Activated CD4-positive, CD25-positive, alpha-beta regulatory T cell (primary cell): Measurements from ENCODE around the gene CD164L2.

Experiments
- DNase-seq, 4 experiments: peaks; one replicate each; lab custom pipeline; 2025; lab: John Stamatoyannopoulos, UW

Gene CD164L2

DNA sequence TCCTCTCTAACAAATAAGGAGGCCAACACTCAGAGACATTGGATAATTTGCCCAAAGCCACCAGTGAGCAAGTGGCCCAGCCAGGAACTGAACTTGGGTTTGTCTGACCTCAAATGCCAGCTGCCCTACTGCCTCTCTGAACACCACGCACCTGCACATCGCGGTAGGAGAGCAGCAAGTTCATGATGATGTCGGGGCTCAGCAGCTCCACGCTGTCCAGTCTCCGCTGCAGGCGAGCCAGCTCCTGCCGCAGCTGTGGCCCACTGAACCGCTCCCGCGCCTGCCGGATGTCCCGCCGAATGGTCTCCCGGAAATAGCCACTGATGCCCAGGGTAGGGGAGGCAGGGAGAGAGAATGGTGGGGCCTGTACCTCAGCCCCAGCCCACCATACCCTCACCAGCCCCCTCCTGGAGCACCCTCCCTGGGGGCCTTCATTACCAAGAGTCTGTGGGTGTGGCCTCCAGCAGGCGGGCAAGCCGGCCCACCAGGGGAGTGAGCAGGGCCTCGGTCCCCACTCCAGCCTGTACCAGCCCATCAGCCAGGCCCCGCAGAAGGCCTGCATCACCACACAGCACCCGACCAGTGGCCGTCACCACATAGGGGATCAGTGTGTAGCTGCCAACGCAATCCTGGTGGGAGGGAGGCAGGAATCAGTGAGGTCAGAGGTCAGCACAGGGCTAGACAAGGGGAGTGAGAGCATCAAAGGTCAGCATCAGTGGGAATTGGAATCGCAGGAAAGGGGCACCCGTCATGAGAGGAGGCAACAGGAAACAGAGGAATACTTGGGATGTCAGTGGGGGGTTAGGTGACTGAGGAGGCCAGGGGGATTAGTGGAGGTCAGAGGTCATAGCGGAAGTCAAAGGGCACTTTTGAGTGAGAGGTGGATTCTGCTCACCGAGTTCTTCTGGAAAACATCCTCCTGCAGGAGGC is 19.1 kb downstream of the CD164L2 start:
- DNase-seq = no peak

DNA sequence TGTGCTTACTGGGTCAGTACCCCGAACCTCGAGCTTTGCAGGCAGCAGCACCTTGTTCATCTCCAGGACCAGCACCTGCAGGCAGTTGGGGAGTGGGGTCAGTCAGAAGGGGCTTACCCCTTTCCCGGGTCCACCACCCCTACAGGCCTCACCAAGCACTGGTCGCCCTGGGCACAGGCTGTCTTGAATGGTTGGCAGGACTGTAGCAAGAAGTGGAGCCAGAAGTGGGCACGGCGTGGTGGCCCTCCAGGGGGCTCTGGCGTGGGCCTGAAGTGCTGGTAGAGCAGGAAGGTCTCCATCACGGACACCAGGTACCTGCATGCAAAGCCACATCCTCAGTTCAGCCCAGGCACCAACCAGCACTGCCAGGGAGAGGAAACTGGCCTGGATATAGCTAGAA is 21.6 kb downstream of the CD164L2 start:
- no peak for DNase-seq

- no peak for DNase-seq
Observed at GRCh38 chr1:27361044-27361402, 22.1 kb downstream of the CD164L2 start.

- peak in 1 of 4 experiments; percentile 40 for DNase-seq
Observed at GRCh38 chr1:27360159-27361043, 22.7 kb downstream of the CD164L2 start.

DNA sequence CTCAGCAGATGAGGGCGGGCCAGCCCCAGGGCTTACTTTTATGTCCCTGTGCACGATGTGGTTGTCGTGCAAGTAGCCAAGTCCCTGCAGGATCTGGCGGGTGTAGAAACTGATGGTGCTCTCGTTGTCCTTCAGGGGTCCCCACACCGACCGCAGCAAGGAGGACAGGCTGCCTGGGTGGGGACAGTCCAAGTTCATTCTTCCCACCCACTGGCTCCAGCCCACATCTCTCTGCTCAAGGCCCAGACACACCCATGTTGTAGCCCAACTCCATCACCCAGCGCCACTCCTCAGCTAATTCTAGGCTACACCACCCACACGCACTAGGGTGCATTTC is 23.3 kb downstream of the CD164L2 start:
- no peak for DNase-seq

GRCh38 chr1:27358928-27359313 is 24.2 kb downstream of the CD164L2 start:
- no peak for DNase-seq

- no peak for DNase-seq
Observed at GRCh38 chr1:27358038-27358927, 24.9 kb downstream of the CD164L2 start.

GRCh38 chr1:27357281-27358037 is 25.7 kb downstream of the CD164L2 start:
- DNase-seq = peak; percentile 46 to 66 (median 56)

DNA sequence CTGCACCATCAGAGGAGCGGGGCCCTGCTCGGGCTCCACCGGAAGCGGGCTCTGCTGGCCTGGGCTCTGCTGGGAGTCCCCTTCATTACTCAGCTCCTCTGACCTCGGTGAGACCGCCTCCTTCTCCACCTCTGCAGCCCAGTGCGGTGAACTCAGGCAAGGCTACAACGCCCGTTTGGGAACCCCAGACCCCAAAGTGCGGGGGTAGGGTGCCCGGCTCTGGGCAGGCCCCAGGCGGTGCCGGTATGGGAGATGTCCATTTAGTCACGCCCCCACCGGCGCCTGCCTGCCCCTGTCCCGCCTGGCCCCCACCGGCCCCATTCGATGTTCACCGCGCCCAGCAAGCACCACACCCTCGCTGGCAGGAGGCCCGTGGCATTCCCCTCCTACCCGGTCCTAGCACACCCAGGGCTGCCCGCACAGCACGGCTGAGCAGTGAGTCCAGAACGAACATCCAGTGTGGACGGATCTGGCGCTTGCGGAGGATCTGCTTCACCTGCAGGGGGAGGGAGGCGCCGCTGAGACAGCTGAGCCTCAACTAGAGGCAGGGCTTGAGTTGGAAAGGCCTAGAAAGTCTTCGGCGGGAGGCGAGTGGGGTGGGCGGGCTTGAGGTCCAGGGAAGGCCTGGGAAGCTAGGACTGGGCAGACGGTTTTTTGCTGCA is 26.4 kb downstream of the CD164L2 start:
- DNase-seq = peak in 3 of 4 experiments; percentile 25 to 28 (median 28)

DNA sequence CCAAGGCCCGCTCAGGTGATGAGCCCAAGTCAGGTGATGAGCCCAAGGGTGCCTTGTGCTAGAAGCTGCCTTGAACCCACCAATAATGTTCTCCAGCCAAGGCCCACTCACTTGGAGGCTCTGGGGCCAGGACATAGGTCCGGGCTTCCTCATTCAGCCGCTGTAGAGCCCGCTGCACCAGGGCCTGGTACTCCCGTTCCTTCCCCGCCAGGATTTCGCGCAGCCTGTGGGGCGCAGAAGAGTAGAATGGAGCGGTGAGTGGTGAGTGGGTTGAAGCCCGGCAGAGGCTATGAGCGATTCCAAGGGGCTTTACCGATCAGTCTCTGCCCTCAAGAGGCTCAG is 26.9 kb downstream of the CD164L2 start:
- DNase-seq = no peak

GRCh38 chr1:27355683-27356082 is 27.4 kb downstream of the CD164L2 start:
- no peak for DNase-seq

DNA sequence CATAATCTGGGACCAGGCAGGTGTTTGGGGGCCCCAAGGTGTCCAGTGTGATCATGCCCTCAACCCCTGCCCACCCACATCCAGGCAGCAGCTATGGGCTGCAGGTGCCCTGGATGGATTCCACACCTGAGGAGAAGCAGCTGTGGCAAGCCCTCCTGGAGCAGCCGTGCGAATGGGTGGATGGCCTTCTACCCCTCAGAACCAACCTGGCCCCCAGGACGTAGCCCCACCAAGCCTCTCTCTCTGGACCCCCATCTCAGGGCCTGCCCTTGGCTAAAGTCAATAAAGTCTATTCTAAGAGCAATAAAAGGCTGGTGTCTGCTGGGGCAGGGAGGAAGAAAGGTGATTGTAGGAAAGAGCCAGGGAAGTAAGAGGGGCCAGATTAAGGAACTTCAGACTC is 29.5 kb downstream of the CD164L2 start:
- DNase-seq = no peak

DNA sequence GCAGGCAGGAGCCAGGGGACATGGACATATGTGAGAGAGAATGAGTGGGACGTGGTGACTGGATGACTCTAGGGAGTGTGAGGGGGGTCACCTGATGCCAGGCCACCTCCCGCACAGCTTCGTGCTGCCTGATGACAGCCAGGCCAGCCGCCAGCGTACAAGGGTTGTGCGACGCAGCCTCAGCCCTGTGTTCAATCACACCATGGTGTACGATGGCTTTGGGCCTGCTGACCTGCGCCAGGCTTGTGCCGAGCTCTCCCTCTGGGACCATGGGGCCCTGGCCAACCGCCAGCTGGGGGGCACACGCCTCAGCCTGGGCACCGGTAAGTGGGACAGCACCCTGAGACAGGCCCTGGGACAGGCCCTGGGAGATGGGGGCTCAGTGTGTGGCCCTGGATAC is 30.0 kb downstream of the CD164L2 start:
- no peak for DNase-seq

DNA sequence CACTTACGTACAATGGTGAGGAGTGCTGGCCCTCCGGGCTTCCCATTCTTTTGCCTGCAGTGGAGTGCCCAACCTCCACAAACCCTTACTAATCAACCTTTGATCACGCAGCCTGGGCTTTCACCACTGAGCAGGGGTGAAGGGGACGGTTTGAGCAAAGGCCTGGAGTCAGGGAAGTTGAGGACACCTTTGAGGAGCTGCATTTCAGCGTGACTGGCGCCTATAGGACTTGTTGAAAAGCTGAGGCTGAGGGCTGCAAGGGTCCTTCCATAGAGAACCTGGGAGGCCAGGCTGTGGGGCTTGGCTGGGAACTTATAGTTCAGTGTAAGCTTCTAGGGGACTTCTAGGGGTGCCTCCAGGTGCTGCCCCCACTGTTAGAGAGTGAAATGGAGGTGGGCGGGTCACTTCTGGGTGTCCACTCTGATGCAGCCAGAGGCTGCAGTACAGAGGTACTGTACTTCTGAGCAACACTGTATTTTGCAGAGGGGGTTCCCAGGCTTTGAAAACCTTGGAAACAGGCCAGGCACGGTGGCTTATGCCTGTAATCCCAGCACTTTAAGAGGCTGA is 31.5 kb downstream of the CD164L2 start:
- DNase-seq = no peak

DNA sequence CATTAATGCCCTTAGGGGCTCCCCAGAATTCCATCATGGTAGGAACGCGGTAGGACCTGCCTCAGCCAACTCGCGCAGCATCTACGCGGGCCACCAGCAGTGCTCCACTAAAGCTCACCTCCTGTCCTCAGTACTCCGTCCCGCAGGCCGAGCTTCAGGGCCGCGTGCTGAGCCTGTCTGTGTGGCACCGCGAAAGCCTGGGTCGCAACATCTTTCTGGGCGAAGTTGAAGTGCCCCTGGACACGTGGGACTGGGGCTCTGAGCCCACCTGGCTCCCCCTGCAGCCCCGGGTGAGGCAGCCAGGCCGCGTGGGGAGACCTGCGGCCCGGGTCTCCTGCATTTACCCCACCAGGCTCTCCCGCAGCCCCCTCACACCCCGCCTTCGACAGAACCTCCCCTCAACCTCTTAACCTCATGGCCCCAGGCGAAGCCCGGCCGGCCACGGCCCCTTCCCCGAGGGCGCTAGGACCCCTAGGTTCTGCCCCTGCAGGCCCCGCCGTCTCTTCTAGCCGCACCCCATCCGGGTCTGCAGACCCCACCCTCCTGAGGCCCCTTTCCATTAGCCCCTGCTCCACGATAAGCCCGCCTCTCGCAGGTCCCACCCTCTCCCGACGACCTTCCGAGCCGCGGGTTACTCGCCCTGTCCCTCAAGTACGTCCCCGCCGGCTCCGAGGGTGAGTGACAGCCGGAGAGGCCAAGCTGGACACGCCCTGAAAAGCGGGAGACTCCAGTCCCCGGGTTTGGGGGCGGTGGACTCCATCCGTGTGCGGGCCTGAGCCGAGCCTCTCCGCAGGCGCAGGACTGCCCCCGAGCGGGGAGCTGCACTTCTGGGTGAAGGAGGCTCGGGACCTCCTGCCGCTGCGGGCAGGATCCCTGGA is 32.2 kb downstream of the CD164L2 start:
- DNase-seq = no peak

- no peak for DNase-seq
Observed at GRCh38 chr1:27349784-27350662, 33.1 kb downstream of the CD164L2 start.

- no peak for DNase-seq
Observed at GRCh38 chr1:27348861-27349783, 34.0 kb downstream of the CD164L2 start.
